Loucy (cell line): ENCODE measurements around the gene HIVEP2.

Source experiments
- CTCF ChIP-seq: fragments of 200-600 bp; sonication (generic); conservative IDR thresholded peaks from 2 replicates; pipeline ENCODE4 v1.5.1; 2014; ENCODE audit warnings: mild to moderate bottlenecking, antibody characterized with exemption, low read length
- EZH2phosphoT487 ChIP-seq: fragments of 200-600 bp; IDR thresholded peaks from 2 replicates; pipeline ENCODE4 v1.6.1; 2018; ENCODE audit warnings: antibody characterized with exemption, mild to moderate bottlenecking, moderate library complexity, borderline replicate concordance

GRCh38 chr6:142867355-142867801 lies 77.6 kb downstream of the HIVEP2 start:
- TF ChIP-seq CTCF (no peak), EZH2phosphoT487 (no peak)
